Stimulated activated CD8-positive, alpha-beta memory T cell treated with anti-CD3 and anti-CD28 coated beads, Interleukin-12 subunit alpha, Interleukin-12 subunit beta, amount 100 ng/mL, for 4 hours (primary cell): ENCODE data around the gene P2RX2.

ENCODE experiments used
- DNase-seq: peaks from one replicate; pipeline ENCODE4 v3.0.0-alpha.2; 2020; ENCODE audit warnings: low read depth

Gene P2RX2

DNA sequence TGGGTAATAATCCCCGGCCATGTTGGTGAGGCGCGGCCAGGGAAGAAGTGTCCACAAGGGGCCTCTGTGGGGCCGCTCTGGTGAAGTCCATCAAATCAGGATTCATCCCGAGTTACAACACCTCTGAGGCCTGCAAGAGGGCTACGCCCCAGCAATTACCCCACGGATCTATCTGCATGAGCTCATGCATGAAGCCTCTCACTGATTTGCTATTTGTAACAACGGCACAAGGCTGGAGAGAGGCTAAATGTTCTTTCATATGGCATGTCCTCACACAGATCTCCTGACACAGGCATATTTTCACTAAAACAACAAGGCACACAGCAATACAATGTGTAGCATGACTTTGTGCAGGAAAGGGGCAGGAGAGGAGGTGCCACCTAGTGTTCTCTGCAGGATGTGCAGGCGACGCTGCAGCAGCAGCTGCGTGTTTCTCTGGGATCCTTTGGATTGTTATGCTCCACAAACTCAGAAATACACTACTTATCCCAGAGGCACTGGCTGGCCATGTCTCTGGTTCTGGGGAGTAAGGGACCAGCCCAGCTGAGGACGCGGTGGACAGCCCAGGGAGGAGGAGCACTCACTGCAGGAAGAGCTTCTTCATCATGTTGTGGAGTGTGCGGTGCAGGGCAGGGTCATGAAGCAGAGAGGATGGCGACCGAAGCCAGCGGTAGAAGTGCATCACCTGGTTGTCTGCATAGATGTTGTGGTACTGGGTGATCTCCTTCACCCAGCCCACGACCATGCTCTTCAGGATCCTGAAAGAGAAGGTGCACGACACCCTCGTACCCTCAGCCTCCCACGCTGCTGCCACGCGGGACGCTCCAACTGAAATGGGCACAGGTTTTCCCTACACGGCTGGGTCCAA is 20.2 kb downstream of the P2RX2 start:
- no peak for DNase-seq

DNA sequence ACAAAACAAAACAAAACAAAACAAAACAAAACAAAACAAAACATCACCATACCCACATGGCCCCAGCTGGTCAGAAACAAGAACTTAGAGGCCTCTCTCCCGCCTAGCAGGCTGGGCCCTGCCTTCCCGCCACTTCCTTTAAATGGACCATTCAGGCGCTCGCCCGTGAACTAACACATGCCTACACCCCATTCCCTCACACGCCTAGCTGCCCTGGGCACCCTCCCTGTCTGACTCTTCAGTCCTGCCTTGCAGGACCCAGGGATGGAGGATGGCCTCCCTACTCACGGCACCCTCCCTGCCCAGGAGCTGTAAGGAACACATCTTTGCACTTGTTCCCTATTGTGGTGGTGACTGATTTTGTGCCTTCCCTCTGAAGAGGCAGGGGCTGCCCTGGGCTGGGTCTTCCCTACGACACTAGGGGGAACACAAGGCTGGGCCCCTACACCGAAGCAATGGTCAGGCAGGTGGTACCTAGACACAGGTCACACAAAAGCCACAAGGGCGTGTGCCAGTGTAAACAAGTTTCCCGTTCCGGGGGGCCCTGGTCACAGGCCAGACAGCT is 21.5 kb downstream of the P2RX2 start:
- no peak for DNase-seq

DNA sequence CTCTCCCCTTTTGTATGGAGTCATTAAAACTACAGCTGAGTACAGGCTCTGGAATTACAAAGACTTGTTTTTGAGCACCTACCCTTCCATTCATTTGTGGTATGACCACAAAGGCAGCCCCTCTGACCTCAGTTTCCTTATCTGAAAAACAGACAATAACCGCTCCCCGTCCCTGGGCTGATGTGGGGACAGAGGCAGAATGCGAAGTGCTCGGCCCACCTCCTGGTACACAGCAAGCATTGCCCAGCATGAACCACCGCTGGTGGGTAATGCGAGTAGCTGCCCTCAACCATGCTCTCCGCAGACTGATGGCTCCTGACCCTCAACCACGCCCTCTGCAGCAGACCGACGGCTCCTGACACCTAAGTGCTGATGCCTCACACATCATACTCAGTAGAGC is 22.4 kb downstream of the P2RX2 start:
- DNase-seq: no peak

DNA sequence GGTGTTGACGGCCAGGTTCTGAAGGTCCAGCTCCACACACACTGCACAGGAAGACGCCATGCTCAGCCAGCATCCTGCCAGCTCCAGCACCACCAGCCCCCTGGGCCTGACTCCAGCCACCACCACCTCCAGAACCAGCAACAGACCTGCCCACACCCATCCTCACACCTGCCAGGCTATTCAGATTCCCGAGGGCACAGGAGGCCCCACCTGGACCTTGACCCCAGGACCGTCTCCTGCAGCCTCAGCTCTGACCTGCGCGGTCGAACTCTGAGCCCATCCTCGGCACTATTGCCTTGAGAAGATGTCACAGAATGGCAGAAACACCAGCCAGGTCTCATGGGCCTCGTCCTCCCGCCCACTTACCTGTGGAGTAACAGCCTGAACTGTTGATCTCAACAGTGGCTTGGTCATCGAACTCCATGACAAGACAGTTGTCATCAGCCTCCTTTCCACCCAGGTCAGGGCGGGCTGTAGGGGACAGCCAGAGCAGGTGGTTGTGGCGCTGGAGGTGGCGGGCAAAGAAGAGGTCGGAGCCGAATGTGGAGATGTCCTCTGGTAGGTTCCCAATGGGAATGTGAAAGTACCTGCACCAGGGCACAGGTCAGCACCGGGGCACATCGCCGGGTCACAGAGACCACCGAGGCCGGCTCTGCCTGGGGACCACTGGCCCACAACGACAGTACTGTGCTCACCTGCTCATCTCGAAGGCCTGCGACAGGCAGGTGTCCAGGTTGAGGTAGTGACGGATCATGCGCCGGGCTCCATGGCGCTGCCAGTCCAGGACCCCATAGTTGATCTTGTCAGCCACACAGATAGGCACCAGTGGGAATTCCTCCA is 23.5 kb downstream of the P2RX2 start:
- DNase-seq: no peak

DNA sequence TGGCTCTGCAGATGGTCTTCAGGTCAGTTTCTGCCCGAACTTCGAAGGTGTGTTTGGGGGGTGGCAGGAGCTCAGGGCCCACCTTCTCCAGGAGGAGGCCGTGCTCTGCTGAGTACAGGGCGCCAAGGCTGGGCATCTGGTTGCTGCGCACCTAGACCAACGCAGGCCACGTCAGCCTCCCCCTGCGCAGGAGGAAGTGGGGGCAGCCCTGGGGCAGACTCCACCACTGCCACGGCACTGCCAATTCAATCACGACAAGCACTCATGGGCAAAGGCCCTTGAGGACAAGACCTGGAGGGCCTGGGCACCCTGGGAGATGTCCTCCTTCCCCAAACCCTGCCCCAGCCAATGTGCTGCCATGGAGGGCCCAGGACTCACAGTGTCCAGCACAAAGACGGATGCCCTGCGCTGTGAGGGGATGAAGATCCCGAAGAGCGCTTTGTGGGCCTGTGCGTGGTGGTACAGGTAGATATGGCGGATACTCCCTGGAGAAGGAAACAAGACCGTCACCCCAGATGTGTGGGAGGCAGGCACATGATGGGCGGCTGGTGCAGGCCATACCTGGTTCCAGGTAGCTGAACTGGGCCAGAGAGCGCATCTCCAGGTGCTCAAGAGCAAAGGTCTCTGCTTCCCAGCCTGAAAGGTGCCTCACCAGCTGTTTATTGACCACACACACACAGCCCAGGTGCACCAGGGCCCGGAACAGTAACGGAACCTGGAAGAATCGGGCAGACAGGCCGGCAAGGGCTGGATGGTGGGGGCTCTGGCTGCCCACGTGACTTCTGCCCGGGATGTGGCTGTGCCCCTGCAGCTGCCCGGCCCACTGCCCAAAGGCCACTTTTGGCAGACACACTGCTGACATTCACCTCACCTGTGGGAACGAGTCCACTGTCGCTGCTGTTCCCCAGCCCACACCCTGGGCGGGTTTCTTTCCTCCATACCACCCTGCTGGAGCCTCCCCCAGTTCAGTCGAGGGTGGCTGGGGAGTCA is 24.6 kb downstream of the P2RX2 start:
- DNase-seq: no peak

DNA sequence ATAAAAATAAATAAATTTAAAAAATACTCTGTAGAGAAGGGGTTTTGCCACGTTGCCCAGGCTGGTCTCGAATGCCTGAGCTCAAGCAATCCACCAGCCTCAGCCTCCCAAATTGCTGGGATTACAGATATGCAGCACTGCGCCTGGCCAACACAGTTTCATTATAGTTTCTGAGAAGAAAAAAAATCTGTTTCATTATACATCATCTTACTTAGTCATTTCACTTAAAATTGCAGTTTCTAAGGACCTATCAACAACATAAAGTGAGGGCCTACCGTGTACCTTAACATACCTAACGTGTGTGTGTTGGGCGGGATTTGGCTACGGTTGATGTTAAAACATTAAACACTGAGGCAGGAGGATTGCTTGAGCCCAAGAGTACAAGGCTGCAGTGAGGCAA is 28.3 kb downstream of the P2RX2 start:
- no peak for DNase-seq

DNA sequence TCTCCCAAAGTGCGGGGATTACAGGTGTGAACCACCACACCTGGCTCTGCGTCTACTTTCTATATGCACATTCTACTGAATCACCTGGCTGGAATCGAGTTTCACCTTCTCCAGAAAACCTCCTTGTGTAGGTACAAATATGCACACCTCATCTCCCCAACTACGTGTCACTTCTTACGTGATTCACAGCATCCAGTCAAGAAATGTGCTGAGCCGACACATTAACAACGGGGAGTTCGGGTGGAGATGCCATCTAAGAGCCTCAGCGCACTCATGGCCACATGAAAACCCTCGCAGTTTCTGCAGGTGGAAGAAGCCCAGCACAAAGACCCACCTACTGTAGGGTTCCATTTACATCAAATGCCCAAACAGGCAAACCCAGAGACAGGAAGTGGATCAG is 29.3 kb downstream of the P2RX2 start:
- DNase-seq: no peak

DNA sequence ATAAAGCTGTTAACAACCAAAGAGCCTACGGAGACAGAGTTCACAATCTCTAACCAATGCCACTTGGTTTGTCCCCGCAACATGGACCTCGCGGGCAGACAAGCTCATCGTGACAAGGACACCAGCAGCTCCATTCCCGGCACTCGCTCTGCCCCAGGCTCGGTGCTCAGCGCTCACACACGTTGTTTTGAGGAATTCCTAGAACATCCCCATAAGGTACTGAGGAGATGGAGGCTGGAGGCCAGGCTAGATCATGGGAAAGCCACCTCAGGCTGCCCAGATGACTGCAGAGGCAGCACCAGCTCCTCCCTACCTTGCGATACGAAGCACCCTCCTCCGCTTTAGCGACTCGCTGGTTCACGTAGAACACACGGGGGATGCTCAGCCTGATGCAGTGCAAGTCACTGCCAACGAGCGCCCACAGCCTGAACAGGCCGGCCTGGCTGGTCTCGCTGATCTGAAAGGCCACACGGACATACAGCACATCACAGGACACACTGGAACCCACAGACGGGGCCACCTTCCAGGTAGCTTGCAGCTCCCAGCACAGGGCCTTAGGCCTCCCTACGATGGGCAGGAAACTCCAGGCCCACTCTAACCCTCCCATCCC is 30.1 kb downstream of the P2RX2 start:
- no peak for DNase-seq

DNA sequence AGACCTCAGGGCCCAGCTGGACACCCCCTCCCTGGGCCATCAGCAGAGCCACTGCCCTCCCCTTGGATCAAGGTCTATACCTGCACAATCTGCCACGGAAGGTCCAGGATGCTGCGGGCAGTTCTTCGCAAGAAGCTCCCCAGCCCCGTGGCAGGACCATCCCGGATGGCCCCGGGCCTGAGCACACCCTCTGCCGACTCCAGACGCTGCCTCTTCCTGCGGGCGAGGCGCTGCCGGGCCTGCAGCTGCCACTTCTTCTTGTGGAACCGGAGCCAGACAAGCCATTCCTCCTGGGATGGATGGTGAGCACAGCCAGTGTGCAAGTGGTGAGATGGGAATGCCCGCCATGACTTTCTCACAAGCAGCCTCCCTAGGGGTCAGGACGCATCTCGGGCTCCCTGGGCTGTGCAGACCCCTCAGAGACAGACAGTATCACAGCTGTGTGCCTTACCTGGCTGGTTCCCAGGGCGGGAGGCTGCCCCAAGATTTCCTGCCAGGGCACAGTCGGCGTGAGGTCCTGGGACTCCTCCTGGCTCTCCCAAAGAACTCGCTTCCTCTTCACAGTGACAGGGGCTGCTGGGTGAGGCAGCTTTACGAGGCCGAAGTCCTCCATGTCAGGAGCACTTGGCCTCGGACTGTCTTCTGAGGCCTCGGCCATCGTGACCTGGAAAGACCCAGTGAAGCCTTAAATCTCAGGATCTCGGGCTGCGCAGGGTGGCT is 30.8 kb downstream of the P2RX2 start:
- DNase-seq: no peak

DNA sequence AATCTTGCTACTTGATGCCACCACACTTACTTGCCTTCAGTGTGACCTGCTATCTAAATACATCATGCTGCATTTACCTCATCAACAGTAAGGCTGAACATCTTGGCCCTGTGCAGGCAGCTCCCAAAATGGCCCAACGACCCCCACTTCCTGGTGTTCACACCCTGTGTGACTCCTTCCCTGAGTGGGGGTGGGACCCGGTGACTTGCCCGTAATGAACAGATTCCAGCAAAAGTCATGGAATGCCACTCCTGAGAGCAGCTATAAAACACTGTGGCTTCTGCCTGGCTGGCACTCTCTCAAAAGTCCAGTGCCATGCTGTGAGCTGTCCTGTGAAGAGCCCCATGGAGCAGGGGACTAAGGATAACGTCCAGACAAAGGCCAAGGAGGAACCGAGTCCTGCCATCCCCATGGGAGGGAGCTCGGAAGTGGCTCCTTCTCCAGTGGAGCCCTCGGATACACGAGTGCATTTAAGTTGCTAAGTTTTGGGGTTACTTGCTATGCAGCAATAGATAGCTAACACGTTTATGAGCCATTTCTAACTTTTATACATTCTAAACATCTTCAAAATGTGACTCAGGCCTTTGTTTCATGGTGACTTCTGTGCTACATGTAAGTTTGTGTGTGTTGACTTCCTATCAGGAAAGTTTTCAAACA is 33.0 kb downstream of the P2RX2 start:
- DNase-seq: no peak

DNA sequence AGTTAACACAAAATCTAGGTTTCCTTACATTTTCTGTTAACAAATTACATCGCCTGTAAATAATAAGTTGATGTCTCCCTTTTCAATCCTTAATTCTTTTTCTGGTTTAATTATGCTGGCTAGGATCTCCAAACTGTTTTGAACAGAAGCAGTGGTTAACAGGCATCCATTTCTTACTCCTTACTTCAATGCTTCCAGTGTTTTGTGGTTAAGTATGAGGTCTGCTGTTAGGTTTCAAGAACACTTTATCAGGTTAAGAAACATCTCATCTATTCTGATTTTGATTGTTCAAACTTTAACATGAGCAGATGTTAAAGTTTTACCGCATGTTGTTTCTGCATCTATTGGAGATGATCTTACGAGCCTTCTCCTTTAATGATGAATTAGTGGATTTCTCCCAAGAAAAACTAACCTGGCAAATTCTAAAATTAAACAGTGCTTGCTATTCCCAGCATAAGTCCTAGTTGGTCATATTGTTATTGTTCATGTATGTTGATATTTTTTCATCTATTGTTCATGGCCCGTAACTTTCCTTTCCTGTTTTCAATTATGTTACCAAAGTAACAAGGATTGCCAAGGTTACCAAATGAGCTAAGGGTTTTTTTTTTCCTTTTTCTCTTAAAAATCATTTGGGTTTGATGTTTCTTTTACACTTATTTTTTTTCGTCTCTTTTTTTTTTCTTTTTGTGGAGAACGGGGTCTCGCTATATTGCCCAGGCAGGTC is 35.2 kb downstream of the P2RX2 start:
- no peak for DNase-seq

DNA sequence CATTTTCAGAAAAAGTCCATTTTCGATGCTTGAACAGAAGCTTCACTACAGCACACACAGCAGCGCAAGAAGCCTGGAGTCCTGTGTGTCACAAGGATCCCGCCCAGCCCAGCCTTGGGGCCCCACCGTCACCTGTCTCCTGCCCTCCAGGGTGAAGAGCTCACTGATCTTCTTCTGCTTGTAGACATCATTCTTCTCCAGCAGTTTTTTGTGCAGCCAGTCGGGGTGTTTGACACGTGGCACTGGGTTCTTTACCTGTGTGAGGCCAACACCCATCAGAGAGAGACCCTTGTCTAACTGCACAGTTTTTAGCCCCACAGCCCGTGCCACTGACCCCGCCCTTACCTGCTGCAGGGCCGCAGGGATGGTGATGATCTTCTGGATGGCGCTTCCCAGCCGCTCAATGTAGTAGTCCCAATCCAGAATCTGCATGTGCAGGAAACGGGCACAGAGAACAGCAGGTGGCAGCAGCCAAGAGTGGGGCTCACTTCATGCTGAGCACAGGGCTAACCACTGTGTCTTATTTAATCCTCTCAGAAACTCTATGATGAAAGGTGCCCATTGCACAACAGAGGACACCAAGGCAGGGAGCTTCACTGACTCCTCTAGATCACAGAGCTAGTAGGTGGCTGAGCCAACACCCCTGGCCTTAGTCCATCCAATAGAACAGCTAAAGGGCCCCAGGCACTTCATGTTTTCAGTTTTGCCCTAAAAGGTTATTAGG is 38.6 kb downstream of the P2RX2 start:
- DNase-seq: no peak

DNA sequence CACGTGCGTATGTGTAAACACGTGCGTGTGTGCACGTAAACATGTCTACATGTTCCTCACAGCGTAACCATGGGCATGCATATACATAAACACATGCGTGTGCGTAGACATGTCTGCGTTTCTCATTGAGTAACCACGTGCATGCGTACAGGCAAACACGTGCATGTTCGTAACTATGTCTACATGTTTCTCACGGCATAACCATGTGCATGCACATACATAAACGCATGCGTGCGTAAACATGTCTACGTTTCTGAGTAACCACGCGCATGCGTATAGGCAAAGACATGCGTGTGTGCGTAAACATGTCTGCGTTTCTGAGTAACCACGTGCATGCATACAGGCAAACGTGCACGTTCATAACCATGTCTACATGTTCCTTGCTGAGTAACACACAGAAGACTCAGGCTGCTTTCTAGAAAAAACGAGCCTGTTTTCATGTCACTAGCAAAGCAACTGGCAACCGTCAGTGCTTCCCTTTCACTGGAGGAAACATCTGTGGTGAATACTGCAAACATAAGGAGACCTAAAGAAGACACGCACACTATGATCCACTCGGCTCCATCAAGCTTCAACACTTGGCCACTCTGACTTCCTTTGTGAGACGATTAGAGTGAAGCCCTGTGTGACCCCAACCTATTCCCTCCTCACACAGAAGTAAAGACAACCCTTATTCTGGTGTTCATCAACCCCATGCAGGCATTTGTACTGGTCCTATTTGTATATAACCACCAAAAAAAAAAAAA is 39.7 kb downstream of the P2RX2 start:
- DNase-seq: no peak

DNA sequence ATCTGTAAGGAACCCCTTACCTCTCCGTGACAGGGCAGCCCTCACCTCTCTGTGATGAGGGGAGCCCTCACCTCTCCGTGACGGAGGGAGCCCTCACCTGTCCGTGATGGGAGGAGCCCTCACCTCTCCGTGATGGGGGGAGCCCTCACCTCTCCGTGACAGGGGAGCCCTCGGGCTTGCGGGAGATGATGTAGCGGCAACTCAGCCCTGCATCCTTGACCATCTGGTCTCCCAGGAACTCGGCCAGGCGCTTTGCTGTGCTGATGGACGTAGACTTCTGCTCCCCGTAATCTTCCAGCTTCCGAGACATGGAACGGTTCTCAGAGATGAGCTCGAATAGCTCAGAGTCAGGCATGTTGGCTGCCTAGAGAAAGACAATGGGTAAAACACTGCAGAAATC is 40.6 kb downstream of the P2RX2 start:
- DNase-seq: no peak

DNA sequence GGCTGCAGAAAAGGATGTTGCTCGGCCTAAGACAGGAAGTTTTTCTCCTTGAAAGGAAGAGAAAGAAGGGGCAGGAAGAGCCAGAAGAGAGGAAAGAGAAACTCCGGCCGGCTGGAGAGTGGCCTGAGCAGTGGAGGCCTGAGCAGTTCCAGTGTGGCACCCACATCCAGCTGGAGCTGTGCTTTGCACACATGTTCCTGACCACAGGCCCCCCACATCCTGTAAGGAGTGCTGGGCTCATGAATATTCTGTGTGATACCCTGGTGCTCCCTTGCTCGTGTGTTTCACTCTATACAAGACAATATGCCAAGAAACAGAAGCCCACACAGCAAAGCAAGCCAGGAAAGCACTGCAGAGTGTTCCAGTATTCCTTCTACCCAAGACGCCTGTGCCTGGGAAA is 41.5 kb downstream of the P2RX2 start:
- DNase-seq: no peak

DNA sequence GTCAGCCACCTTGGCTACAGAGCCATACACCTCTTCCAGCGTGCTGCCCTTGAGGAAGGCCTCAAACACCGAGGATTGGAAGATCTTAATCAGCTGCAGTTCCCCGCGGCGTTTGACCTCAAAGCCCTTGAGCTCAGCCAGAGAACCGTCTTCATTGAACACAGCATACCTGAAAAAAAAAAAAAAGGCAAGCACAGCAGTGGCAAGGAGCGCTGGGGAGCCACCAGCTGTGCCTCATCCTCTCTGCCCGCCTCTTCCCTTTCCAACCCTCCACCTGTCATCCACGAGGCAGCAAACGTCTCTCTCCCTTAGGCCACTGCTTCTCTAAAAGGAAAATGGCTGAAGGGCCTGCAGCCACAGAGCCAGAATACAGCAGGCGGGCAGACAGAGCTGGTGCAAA is 42.4 kb downstream of the P2RX2 start:
- no peak for DNase-seq

DNA sequence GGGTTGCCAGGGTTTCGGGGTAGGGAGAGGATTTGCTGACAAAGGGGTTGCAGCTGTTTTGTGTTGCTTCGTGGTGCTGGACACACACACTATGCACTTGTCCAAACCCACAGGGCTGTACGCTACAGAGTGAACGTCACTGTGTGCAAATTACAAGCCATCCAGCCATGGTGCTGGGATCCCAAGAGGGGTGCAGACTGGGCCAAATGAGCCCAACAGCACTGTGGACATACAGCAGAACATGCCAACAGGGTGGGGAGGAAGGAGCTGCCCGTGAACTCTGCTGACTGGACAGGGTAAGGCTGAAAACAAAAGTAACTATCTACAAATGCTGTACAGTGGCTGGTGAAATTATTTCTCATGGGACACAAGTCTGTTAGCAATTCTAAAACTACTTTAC is 43.4 kb downstream of the P2RX2 start:
- DNase-seq: no peak
